ENCODE data around the gene COG3. TPM values are rescaled to one million over a fixed set of nuclear protein-coding genes. Genes with fewer than 3 reads are reported as not detected.

The COG3 gene
- total and polyA plus RNA-seq, 10 donors = 12.3 to 99.2 (median 32.5) TPM

DNA sequence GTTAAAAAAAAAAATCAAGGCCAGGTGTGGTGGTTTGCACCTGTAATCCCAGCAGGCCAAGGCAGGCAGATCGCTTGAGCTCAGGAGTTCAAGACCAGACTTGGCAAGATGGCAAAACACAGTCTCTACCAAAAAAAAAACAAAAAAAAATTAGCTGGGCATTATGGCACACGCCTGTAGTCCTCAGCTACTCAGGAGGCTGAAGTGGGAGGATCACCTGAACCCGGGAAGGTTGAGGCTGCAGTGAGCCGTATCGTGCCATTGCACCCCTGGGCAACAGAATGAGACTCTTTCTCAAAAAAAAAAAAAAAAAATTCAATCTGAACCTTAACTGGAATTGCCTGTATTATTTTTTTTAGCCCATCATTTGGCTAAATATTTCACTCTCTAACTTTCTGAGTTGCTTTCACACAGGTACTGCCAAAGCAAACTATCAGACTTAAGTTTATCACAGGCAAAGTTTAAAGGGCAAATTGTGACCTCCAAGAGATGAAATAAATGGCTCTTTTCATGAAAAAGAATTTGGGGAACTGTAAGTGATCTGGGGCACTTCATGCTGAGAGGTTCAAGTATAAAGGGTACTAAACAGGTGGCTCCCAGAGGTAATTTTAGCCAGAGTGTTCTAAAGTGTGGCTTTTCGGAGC lies 31.9 kb upstream of the COG3 start:
- WGBS, 5 donors = 91 to 97% (median 93%) methylated on average over 6 of the region's 6 CpGs
- no peak for TF ChIP-seq POLR2AphosphoS5 (IDR thresholded peaks at IDR 0.05)
- TF ChIP-seq POLR2A (IDR thresholded peaks at IDR 0.05) = no peak
- TF ChIP-seq, protein P1, sequence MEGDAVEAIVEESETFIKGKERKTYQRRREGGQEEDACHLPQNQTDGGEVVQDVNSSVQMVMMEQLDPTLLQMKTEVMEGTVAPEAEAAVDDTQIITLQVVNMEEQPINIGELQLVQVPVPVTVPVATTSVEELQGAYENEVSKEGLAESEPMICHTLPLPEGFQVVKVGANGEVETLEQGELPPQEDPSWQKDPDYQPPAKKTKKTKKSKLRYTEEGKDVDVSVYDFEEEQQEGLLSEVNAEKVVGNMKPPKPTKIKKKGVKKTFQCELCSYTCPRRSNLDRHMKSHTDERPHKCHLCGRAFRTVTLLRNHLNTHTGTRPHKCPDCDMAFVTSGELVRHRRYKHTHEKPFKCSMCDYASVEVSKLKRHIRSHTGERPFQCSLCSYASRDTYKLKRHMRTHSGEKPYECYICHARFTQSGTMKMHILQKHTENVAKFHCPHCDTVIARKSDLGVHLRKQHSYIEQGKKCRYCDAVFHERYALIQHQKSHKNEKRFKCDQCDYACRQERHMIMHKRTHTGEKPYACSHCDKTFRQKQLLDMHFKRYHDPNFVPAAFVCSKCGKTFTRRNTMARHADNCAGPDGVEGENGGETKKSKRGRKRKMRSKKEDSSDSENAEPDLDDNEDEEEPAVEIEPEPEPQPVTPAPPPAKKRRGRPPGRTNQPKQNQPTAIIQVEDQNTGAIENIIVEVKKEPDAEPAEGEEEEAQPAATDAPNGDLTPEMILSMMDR (IDR thresholded peaks at IDR 0.05 in 8 of 11, conservative IDR thresholded peaks at IDR 0.05 in 3 of 11) = no peak
- DNase-seq = no peak
- Histone ChIP-seq H3K27ac (no peak overlapping the region), H3K9me3 (no peaks in the 10 kb centered on the region), H3K4me3 (no peak overlapping the region), H3K36me3 (no peaks in the 10 kb centered on the region), H3K4me1 (no peaks in the 10 kb centered on the region), H3K27me3 (replicated peaks in 1 of 7) (no peaks in the 10 kb centered on the region)
- intact Hi-C loops (cut with DNase I; ENCODE audit: low total_unique reads) = no loop called here

DNA sequence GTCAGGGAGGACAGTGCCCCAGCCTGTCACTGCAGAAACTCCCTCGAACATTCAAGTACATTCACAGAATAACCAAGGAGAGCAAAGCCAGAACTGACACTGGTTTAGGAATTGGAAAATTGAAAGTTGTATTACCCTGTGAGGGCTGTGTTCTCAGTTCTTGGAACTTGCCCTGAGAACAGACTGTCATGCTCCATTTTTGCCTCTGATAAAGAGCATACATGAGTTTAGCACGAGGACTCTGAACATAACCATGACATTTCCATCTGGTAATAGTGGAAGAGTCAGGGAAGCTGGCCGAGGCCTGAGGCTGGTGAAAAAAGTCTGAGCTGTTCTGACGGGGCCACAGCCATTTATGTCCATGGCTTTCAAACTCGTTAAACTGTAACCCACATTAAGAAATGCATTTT lies 31.4 kb upstream of the COG3 start:
- Histone ChIP-seq H3K4me1 (no peaks in the 10 kb centered on the region), H3K9me3 (no peaks in the 10 kb centered on the region), H3K27ac (no peak overlapping the region), H3K36me3 (no peaks in the 10 kb centered on the region), H3K27me3 (replicated peaks in 1 of 7) (no peaks in the 10 kb centered on the region), H3K4me3 (no peak overlapping the region)
- no peak for DNase-seq
- 83 to 90% (median 84%) methylated on average over 5 of the region's 5 CpGs for WGBS, 5 donors
- intact Hi-C loops (cut with DNase I; ENCODE audit: low total_unique reads) = no loop called here
- TF ChIP-seq POLR2AphosphoS5 (IDR thresholded peaks at IDR 0.05) (no peak), POLR2A (IDR thresholded peaks at IDR 0.05) (no peak)
- TF ChIP-seq, protein P1 (IDR thresholded peaks at IDR 0.05 in 8 of 11, conservative IDR thresholded peaks at IDR 0.05 in 3 of 11) = no peak

DNA sequence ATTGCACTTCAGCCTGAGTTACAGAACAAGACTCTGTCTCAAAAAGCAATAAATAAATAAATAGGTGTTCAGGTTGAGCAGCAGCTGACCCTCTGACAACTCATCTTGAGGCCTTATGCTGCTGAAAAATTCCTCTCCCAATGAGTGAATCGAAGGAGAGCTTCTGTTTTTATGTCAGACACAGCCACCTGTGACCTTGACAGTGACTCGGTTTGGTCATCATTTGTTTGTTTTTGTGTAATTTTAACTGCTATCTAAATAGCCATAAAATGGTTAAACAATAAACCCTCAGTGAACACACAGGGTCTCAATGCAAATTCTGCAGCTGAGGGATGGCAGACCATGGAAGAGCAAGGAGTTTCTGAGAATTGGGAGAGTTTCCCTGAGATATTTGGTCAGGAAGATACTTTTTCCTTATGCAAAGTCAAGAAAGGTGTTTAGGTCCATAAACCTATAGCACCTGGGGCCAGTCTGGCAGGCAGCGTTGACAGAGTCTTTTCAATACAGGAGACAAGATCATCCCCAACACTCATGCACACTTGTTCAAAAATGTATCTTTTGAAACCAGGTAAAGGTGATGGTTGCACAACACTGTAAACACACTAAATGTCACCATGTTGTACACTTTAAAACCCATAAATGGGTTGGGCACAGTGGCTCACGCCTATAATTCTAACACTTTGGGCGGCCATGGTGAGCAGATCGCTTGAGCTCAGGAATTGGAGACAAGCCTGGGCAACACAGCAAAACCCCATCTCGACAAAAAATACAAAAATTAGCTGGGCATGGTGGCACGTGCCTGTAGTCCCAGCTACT lies 30.0 kb upstream of the COG3 start:
- Histone ChIP-seq H3K9me3 (no peaks in the 10 kb centered on the region), H3K36me3 (no peaks in the 10 kb centered on the region), H3K27me3 (replicated peaks in 1 of 7) (no peaks in the 10 kb centered on the region), H3K4me1 (no peaks in the 10 kb centered on the region), H3K4me3 (no peak overlapping the region), H3K27ac (no peak overlapping the region)
- 89 to 96% (median 90%) methylated on average over 8 of the region's 8 CpGs for WGBS, 5 donors
- DNase-seq = no peak
- TF ChIP-seq, protein P1 (IDR thresholded peaks at IDR 0.05 in 8 of 11, conservative IDR thresholded peaks at IDR 0.05 in 3 of 11) = no peak
- TF ChIP-seq POLR2AphosphoS5 (IDR thresholded peaks at IDR 0.05) (no peak), POLR2A (IDR thresholded peaks at IDR 0.05) (no peak)
- intact Hi-C loops (cut with DNase I; ENCODE audit: low total_unique reads) = no loop called here

DNA sequence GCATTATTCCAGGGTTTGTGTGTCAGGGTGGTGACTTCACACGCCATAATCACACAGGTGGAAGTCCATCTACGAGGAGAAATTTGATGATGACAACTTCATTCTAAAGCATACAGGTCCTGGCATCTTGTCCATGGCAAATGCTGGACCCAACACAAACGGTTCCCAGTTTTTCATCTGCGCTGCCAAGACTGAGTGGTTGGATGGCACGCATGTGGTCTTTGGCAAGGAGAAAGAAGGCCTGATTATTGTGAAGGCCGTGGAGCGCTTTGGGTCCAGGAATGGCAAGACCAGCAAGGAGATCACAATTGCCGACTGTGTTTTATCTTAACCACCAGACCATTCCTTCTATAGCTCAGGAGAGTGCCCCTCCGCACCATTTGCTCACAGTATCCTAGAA lies 28.4 kb upstream of the COG3 start:
- intact Hi-C loops (cut with DNase I; ENCODE audit: low total_unique reads) = no loop called here
- no peak for TF ChIP-seq POLR2A (IDR thresholded peaks at IDR 0.05)
- Histone ChIP-seq H3K36me3 (no peaks in the 10 kb centered on the region), H3K27ac (no peak overlapping the region), H3K27me3 (replicated peaks in 1 of 7) (no peaks in the 10 kb centered on the region), H3K4me1 (peaks cover under 1 to 15% (median 9%) of the 10 kb centered on the region in 6 donors), H3K4me3 (no peak overlapping the region), H3K9me3 (no peaks in the 10 kb centered on the region)
- 83 to 93% (median 90%) methylated on average over 9 of the region's 9 CpGs for WGBS, 5 donors
- no peak for DNase-seq
